Measurements from ENCODE around the gene EXD2.
A peak's percentile ranks its signal among the peaks of the same experiment; 100 is the strongest.
"Not testable (repeated sequence)": the region's sequence is repeated elsewhere in the genome, so short reads cannot be mapped to it uniquely, and the experiment has no call there.

Gene EXD2, protein sequence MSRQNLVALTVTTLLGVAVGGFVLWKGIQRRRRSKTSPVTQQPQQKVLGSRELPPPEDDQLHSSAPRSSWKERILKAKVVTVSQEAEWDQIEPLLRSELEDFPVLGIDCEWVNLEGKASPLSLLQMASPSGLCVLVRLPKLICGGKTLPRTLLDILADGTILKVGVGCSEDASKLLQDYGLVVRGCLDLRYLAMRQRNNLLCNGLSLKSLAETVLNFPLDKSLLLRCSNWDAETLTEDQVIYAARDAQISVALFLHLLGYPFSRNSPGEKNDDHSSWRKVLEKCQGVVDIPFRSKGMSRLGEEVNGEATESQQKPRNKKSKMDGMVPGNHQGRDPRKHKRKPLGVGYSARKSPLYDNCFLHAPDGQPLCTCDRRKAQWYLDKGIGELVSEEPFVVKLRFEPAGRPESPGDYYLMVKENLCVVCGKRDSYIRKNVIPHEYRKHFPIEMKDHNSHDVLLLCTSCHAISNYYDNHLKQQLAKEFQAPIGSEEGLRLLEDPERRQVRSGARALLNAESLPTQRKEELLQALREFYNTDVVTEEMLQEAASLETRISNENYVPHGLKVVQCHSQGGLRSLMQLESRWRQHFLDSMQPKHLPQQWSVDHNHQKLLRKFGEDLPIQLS

GRCh38 chr14:69191340-69192111 is at the start of gene EXD2:
TSS of gene EXD2 (plus strand) at chr14:69191498. CDS start at chr14:69209471, 17,973 bp downstream.
- DNase-seq: peak; percentile 92

GRCh38 chr14:69141550-69141949 is 49.7 kb upstream of the EXD2 start:
- DNase-seq: no peak

GRCh38 chr14:69142101-69142500 is 49.2 kb upstream of the EXD2 start:
- DNase-seq: no peak

GRCh38 chr14:69149461-69150244 is 41.6 kb upstream of the EXD2 start:
- no peak for DNase-seq

GRCh38 chr14:69151458-69152180 is 39.7 kb upstream of the EXD2 start:
- peak; percentile 88 for DNase-seq

- DNase-seq: peak; percentile 39
Observed at GRCh38 chr14:69152181-69152901, 39.0 kb upstream of the EXD2 start.

DNA sequence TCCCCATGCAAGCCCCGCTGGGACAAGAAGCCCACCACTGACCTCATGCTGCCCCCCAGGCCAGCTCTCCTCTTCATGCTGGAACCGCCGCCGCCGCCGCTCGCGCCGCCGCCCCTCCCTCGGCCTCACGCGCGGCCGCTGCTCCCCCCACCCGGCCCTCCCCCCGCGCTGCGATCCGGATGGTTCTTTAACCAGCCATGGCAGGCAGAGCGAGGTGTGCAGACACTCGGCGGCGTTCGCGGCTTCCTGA is 38.5 kb upstream of the EXD2 start, which contains the start of gene DCAF5:
Gene DCAF5, minus strand, starts transcription at position 218 of the 250 bp plus-strand sequence. Its CDS starts 141 bp downstream, at position 77.
- no peak for DNase-seq

DNA sequence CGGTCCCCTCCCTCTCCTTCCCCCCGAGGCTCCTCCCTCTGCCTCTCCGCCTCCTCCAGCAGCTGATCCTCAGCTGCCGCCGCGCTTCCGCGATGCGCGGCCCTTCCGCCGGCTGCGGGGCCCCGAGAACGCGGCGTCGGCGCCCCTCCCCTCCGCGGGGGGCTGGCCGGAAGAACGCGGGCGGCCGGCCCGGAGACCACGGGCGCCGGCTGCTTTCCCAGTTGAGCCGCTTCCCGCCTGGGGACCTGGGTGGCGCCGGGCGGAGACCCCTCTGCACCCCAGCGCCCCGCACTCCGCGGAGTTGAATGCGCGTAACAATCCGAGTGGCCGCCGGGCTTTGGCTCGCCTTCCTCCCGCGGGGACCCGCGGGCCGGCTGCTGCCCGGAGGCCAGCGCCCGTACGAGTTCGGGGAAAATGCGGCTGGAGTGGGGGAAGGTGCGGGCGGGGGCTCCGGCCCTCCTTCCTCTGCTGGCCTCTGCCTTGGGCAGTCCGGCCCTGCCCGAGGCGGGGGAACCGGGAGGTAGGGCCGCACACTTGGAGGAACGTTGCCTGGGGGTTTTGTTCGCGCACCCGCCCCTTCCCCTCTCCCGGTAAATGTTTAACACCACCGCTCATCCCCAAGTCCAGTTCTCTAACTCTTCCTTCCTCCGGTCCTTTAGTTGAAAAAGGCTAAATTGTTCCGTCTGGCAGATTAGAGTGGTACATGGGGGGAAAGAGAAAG is 38.0 kb upstream of the EXD2 start:
- DNase-seq: peak; percentile 90

DNA sequence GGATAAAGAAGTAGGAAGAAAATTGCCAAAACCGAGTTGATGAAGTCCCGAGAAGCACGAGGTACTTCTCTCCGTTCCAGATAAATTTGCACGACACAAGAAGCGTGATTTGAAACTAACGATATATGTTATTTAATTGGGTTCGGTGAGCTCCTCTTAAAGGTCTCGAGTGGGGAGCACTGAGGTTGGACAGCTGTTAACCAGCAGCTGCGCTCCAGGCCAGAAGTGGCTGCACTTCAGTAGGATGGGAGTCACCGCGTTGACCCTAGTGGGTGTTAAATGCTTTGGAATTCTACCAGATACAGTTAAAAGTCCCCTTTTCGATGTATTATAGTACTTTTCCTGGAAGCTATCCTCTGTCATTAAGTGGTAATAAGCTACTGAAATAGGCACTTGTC is 37.4 kb upstream of the EXD2 start:
- DNase-seq: no peak

DNA sequence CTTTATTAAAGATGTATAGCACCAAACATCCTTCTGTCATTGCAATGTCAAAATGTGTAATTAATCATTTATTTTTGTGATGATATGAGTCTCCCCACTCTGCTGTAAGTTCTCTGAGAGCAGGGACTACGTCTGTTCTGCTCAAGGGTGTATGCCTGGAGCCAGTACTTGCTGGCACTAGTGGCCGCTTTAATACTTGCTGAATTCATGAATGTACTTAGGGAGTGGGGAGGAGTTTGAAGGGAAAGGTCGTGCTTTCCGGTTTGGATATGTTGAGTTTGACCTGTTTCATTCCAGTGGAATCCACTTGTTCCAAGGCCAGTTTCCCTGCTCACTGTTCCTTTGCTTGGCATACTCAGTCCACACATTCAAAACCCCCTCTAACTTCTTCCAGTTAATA is 36.5 kb upstream of the EXD2 start:
- DNase-seq: no peak

- no peak for DNase-seq
Observed at GRCh38 chr14:69156224-69156623, 35.1 kb upstream of the EXD2 start.

DNA sequence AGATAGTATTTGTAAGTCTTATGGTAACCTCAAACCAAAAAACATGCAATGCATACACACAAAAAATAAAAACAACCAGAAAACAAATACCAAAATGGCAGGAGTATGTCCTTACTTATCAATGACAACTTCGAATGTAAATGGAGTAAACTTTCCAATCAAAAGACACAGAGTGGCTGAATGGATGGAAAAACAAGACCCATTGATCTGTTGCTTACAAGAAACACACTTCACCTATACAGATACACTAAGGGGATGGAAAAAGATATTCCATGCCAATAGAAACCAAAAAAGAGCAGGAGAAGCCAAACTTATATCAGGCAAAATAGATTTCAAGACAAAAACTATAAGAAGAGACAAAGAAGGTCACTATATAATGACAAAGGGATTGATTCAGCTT is 29.7 kb upstream of the EXD2 start:
- DNase-seq: no peak

- DNase-seq: not testable (repeated sequence)
Observed at GRCh38 chr14:69165787-69166186, 25.5 kb upstream of the EXD2 start.

DNA sequence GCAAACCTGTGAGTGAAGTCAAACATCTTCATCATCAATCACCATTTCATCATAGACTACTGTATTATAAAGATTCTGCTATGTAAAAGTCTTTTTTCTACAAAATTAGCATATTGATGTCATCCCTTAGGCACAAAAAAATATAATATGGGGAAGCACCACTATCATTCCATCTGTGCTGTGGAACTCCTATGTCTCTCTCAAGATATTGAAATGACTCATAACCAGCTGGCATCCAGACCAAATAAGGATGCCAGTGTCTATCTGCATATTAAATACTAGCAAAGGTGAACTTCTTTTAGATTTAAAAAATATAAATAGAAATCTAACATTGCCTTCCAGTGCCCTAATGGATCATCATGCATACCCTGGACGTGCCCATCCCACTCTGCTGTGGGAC is 20.5 kb upstream of the EXD2 start:
- DNase-seq: no peak

DNA sequence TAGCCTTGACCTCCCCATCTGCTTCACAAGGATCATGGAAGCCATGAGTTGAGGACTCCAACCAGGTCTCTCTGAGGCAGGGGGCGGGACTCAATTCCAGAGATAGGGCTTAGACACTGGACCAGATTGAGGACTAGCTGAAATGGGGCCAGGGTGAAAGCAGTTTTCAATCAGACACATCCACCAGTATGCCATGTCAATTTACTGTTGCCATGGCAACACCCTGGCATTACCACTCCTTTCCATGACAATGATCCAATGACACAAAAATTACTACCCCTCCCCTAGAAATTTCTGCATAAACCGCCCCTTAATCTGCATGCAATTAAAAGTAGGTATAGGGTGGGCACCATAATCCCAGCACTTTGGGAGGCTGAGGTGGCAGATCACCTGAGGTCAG is 19.7 kb upstream of the EXD2 start:
- DNase-seq: no peak

DNA sequence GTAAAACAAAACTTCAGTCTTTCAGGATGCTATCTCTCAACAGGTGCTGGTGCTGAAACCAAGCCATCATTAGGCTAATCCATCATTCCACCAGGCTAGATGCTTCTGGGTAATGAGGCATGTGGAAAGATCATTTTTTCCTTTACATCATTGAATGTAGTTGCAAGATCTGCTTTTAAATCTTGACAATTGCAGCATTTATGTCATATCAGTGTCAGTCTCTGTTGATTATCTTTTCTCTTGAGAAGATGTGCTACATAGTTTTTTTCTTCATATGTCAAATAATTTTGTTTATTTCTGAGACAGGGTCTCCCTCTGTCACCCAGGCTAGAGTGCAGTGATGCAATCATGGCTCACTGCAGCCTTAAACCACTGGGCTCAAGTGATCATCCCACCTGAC is 16.2 kb upstream of the EXD2 start:
- no peak for DNase-seq

GRCh38 chr14:69181491-69181890 is 9.8 kb upstream of the EXD2 start:
- no peak for DNase-seq

DNA sequence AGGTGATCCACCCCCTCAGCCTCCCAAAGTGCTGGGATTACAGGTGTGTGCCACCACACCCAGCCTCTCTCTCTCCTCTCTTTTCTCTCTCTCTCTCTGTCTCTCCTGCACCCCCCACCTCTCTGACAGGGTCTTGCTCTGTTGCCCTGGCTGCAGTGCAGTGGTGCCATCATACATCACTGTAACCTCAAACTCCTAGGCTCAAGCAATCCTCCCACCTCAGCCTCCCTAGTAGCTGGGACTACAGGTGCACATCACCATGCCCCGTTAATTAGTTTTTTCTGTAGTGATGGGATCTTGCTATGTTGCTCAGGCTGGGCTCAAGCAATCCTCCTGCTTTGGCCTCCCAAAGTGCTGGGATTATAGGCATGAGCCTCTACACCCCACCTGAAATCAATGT is 8.7 kb upstream of the EXD2 start:
- not testable (repeated sequence) for DNase-seq

DNA sequence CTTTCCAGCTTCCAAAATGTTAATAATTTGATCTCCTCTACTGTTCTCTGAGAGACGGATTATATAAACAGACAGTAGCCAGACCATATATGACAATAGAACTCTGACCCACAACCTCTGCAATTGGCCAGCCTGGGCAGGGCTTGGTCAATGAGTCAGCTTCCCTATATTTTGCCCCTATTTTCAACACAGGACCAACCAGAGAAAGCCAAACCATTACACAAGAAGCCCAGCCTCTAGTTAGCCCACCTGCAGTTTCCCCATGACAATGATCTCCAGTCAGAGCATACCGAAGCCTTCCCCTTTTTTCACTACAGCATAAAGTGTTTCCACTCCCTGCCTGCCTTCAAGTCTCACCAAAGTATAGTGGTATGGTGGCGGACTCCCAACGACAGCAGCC is 7.6 kb upstream of the EXD2 start:
- DNase-seq: no peak

DNA sequence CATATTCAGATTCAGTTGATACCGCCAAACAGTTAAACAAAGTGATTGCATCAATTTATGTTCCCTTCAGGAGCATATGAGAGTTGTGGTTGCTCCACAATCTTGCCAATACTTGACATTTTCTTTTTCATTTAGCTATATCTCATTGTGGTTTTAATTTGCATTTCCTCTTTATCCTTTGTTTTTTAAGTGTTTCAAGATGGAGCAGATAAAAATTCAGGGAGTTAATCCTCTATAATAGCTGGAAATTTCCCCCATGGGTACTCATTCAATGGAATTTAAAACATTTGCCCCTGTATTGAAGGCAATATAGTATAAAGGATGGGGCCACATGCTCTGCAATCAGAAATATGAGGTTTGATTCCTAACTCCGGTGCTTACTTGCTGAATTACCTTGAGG is 1.1 kb upstream of the EXD2 start:
- no peak for DNase-seq

GRCh38 chr14:69193721-69194120 is 2.4 kb downstream of the EXD2 start:
- DNase-seq: no peak

Measured in retina (tissue), 1 donor.